ENCODE measurements around the gene EMC9.
A peak's percentile ranks its signal among the peaks of the same experiment; 100 is the strongest.

Gene EMC9

DNA sequence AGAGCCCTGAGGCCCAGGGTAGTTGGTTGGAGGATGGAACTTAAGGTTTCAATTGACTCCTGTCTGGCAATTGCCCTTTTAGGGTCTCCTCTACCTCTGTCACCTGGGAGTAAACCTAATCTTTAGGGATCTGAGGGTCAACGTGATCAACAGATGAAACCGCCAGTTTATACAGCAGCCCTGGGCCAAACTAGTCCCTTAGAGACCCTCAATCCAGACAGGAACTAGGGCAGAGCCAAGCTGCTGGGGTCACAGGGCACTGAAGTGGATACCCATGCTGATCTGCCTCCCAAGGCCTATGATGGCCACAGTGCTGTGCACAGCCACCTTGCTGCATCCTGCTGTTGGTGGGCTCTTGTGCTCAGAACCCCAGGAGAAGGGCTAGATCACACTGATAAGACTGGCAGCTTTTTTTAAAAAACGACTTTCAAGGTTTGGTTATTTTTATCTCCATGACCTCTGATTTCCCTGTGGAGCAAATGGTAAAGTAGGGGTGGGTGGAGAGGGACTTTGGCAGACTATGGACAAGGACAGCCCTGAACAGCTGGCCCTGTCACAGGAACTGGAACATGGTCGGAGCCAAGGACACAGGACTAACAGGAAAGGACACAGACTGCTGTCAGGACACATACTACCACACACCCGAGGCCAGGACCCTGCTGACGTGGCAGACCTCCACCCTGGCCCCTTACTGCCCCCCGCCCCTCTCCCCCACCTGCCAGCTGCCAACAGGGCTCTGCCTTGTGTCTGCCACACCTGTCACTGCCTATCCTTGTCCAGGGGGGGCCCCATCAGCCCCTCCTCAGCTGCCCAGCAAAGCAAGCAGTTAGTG lies 10.5 kb downstream of the EMC9 start:
- DNase-seq, result no peak

GRCh38 chr14:24130380-24130716 lies 11.0 kb downstream of the EMC9 start, which contains the start of gene FITM1:
TSS of gene FITM1 (plus strand) at chr14:24130659. CDS start at chr14:24131564, 905 bp downstream.
- DNase-seq, result no peak

GRCh38 chr14:24129410-24129998 lies 11.9 kb downstream of the EMC9 start:
- DNase-seq, result no peak

DNA sequence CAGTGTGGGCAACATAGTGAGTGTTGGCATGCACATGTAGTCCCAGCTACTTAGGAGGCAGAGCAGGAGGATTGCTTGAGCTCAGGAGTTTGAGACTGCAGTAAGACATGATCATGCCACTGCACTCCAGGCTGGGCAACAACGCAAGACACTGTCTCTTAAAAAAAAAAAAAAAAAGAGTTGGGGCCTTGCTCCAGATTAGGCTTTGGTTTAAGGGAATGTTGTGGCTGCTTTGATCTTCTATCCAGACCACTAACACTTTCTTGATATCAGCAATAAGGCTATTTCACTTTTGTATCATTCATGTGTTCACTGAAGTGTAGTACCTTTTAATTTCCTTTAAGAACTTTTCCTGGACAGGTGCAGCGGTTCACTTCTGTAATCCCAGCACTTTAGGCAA lies 13.7 kb downstream of the EMC9 start:
- DNase-seq, result no peak

DNA sequence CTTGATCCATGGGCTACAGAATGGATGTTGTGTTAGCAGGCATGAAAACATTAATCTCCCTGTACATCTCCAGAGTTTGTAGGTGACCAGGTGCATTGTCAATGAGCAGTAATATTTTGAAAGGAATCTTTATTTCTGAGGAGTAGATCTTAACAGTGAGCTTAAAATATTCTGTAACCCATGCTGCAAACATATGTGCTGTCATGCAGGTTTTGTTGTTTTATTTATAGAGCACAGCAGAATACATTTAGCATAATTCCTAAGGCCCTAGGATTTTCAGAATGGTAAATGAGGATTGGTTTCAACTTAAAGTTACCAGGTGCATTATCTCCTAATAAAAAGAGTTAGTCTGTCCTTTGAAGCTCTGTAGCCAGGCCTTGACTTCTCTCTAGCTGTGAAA lies 14.5 kb downstream of the EMC9 start:
- DNase-seq, result no peak

GRCh38 chr14:24123424-24124417 lies 17.7 kb downstream of the EMC9 start:
- no peak for DNase-seq

DNA sequence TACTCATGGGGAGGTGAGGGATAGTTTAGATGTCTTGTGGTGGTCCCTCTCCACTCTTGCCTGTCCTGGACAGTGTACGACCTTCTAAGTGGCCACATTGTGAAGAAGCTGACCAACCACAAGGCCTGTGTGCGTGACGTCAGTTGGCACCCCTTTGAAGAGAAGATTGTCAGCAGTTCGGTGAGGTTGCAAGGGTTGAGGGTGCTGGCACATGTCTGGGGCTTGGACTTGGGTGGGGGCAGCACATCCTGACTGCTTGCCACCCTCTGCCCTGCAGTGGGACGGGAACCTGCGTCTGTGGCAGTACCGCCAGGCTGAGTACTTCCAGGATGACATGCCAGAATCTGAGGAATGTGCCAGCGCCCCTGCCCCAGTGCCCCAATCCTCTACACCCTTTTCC lies 18.5 kb downstream of the EMC9 start:
- DNase-seq, result no peak

GRCh38 chr14:24122416-24122815 lies 19.0 kb downstream of the EMC9 start:
- DNase-seq, result no peak

- no peak for DNase-seq
Observed at GRCh38 chr14:24121210-24121609, 20.2 kb downstream of the EMC9 start.

DNA sequence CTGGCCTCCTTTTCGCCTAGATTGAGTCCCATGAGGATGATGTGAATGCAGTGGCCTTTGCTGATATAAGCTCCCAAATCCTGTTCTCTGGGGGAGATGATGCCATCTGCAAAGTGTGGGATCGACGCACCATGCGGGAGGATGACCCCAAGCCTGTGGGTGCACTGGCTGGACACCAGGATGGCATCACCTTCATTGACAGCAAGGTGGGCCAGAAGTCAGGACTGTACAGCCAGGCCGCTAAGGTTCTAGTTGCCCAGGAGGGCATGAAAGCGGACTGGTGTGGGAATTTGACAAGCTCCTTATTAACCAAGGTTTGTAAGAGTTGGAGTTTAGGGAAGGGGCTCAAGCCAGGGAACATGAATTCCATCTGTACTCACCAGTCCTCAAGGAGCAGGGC lies 21.7 kb downstream of the EMC9 start:
- no peak for DNase-seq

DNA sequence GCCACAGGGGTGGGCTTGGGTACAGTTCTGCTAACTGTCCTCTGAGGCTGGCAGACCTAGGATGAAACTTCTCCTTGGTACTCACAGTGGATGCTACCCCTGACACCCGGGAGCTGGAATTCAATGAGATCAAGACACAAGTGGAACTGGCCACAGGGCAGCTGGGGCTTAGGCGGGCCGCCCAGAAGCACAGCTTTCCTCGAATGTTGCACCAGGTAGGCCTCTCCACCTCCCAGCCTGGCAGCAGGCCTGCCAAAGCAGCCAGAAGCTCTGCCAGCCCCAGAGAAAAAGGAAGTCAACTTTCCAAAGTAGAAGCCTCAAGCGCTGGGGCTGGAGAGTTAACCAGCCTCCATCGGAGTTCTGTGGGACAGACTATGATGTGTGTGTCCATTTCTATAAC lies 24.2 kb downstream of the EMC9 start:
- no peak for DNase-seq

- no peak for DNase-seq
Observed at GRCh38 chr14:24116128-24116814, 25.1 kb downstream of the EMC9 start.

DNA sequence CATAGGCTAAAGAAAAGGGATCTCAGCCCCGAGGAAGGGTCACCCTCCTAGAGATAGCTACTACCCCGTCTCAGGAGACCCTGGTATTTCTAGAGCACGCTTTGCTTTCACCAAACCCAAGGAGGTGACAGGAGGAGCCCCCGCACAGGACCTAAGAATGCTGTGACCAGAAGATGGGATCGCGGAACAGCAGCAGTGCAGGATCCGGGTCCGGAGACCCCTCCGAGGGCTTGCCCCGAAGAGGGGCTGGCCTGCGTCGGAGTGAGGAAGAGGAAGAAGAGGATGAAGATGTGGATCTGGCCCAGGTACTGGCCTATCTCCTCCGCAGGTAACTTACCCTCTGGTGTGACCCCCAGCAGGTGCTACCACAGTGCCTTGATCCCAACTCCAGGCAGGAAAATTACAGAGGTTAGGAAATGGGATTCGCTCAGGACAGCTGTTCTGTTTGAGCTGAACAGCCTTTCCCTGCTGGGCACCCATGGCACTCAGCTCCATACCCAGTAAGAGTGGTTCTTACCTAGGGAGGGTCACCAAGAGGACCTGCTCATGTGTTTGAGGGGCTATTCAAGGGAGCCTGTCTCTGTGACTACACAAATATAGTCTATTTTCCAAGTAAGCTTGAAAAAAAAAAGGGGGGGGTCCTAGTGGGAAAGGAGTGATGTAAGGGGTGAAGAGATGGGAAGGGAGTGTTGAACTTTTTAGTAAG lies 25.8 kb downstream of the EMC9 start:
- DNase-seq, result no peak

- DNase-seq, result peak; percentile 100
Observed at GRCh38 chr14:24114532-24115421, 26.6 kb downstream of the EMC9 start, which contains the start of the genes DCAF11 and NRL. TSS of gene DCAF11 (plus strand) at chr14:24114777. CDS start at chr14:24115595, 818 bp downstream. TSS of gene NRL (minus strand) at chr14:24114949. CDS start at chr14:24082848, 32,101 bp downstream.

DNA sequence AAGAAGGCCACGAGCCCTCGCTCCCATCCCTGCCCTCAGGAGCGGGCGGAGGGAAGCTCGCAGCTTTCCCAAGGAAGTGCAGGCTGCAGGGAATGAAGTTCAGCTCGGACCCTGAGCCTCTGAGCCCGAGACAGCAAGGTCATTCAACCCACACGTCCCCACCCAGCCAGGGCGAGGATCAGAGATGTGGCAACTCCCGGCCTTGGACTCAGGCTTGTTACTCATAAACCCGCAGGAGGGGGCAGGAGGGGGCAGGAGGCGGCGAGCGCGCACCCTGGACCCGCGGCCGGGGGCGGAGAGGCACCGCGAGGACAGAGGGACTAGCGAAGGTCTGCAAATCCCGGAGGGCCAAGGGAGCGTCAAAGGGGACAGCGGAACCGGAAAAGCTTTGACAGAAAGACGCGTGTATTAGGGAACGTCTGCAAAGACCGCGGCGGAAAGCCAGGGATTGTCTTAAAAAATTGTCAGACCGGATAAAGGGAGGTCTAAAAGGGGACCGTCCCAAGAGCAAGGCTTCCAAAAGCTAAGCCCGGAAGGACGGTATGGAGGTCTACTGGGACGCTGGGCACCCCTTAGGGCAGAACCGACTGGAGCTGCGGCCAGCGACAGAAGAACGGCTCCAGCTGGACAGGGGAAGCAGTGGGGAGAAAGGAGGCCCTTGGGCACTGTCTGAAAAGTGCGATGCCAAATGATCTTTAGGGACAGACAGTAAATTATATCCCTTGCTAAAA lies 27.4 kb downstream of the EMC9 start:
- DNase-seq, result peak; percentile 97 to 98

GRCh38 chr14:24113379-24113800 lies 28.0 kb downstream of the EMC9 start:
- DNase-seq, result no peak

- DNase-seq, result no peak
Observed at GRCh38 chr14:24110523-24110922, 30.9 kb downstream of the EMC9 start.

DNA sequence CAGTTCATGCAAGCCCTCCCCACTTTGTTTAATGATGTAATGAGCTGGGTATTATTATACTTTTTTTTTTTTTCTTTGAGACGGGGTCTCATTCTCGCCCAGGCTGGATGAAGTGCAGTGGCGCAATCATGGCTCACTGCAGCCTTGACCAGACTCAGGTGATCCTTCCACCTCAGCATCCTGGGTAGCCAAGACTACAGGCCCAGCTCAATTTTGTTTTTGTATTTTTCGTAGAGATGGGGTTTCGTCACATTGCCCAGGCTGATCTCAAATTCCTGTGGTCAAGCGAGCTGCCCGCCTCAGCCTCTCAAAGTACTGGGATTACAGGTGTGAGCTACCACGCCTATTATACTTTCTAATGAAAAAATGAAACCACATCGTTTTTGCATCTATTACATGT lies 31.3 kb downstream of the EMC9 start:
- no peak for DNase-seq

DNA sequence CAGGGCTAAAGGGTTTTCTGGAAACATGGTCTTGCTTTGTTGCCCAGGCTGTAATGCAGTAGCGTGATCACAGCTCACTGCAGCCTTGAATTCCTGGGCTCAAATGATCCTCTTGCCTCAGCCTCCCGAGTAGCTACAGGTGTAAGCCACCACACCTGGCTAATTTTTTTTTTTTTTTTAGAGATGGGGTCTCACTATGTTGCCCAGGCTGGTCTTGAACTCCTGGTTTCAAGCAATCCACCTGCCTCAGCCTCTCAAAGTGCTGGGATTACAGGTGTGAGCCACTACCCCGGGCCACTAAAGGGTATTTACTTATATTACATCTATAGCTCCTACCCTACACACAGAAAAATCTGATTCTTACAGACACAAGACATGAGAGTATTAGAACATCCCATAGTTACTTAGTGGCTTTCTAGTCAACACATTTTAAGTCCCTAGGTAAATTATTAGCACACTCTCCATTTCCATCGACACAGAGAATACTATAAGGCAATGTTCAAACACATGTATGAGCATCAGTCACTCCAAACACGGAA lies 33.0 kb downstream of the EMC9 start:
- no peak for DNase-seq

All from inflammatory macrophage (primary cell).